ENCODE data around the gene CCDC13.

The CCDC13 gene

DNA sequence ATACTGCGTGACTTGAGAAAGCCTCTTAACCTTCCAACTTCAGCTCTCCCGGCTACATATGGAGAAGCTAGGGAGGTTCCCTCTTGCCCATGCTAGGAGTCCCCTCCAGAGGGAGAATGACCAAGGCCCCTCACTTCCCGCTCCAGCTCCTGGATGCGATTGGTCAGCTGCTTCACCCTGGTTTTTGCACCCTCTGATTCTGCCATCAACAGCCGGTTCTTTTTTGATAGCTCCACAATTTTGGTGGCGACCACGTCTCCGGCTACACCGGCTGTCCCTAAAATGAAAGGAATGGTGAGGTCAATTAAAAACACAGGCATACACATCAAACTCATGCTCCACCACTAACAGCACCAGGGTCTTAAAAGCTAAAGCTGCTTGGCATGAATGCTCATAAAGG is 20.6 kb downstream of the CCDC13 start:
- no peak for DNase-seq

DNA sequence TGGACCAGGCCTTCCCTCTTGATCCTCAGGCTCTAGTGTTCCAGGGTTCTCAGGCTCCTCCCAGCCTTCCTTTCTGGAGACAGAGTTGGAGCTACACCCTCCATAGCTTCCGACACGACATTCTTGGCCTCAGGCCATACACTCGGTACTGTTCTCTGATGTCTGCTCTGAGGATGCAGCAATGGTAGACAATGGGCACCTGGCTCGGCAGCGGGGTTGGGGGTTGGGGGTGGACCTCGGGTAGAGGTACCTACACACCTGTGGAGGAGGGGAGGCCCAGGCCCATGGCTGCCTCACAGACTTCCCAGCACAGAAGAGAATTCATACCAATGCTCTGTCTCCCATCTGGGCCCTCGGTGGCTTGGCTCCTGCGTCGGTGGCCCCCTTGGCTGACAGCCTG is 21.4 kb downstream of the CCDC13 start:
- DNase-seq: no peak

DNA sequence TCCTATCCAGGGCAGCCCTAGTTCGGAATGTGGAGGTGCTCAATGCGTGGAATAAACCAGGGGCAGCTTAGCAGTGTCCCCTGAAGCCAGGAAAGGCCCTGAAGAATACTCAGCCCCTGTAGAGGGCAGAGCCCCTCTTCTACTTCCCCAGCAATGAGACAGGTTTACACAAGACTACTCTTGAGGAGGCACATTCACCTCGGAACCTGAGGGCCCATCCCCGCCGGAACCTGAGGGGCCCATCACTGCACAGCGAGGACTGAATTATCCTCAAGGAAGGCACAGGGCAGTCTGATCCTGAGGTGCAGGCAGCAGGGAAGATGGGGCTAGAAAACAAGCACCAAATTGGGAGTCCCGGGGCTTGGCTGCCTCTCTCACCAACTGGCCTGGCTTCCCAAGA is 22.2 kb downstream of the CCDC13 start:
- DNase-seq: no peak

DNA sequence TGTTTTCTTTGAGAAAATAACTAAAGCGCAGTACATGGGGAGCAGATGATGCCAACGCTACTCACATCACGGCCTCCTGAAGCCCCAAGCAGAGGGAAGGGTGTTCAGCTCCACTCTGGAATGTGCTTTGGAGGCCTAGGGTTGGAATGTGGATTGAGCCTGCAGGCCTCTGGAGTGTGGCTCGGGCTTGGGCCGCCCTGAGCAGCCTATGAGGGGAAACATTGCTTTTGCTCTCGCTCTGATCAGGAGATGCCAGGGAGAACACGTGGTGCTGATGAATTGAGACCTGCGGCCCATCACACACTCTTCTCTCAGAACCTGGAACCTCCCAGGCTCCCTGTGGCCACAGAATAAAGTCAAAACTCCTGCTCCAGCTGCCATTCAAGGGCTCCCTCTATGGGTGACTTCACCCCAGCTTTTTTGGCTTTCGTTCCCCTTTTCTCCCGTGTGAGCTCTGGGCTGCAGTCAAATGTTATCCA is 23.3 kb downstream of the CCDC13 start:
- no peak for DNase-seq

DNA sequence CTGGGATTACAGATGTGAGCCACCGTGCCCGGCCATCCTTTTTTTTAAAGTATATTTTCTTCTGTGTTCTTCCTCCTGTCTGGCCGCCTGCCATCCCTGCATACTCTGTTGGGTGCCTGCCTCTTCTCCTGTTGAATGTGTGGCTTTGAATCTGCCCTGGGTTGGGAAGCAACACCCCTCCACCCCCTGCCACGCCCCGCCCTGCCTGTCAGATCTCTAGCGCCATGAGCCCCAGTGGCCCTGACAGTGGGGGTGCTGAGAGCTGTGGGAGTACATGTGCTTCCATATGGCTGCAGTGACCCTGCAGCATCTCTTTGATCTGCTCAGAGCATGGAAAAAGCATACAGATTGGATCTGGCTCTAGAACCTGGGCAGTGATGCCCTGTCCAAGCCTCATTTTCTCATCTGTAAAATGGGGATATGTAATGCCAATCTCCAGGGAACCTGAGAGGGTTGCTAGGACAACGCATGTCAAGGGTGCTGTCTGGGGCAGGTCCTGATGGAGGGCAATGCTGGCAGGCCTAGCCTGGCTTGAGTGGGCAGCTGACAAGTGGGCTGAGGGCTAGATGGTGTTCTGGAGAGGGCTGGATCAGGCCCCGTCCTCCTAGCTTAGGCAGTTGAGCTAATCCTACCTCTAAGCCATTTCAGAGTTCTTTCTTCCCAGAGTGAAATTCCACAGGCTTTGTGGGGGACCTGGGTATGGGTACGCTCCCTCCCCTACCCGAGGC is 23.9 kb downstream of the CCDC13 start:
- DNase-seq: no peak

DNA sequence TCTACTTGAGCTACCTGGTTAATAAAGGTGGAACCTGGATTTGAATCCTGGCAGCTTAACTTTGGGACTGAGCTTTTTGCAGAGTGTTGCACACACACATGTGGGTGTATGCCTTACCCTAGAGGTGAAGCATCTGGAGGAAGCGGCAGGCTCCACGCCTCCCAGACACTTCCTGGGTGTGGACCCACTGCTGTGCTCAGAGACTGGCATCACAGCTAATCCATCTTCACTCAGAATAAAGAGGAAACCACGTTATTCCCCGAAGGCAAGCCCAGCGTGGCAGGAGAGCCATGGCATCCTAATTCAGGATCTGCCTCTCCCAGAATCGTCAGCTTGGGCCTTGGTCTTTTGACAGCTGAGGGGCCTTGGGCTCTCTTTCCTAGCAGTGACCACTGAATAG is 25.5 kb downstream of the CCDC13 start:
- DNase-seq: no peak

DNA sequence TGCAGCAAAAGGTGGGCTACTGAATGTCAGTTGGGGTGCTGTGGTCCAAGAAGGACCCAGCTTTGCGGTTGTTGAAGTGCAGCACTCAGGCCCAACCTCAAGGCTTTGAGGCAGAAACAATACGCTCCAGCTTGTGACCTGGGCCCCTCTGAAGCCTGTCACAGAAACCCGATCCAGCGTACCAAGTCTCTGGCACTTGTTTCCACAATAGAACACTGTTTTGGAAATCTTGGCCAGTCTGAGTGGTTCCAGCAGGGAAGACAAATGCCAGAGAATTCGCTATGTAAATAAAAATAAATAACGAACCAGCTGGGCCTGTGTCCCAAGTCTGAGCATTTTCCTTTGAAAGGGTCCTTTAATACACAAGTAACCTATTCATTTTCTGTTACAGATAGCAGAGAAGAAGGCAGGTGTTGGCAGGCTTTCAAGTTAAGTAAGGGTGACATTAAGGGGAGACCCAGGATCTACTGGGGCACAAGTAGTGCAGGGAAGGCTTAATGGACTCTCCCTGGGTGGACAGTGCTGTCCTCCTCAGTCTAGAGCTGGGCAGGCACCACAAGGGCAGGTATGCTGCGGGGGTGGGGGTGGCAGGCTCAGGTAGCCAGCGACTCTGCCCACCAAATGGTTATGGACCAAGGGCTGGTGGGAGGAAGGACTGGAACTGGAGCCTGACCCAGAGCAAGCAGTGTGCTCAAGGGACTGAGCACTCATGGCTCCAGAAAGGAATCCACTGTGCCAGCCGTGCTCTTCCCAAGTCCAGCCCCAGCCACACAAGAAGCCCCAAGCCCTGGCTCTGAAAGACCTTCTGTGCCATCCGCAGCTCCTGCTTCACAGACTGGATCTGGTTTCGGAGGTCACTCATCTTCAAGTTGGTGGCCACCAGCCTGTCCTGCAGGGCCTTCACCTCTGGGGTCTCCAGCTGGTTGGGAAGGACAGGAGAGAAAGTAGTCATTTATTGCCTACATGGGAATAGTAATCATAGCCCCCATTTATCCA is 26.3 kb downstream of the CCDC13 start:
- no peak for DNase-seq

DNA sequence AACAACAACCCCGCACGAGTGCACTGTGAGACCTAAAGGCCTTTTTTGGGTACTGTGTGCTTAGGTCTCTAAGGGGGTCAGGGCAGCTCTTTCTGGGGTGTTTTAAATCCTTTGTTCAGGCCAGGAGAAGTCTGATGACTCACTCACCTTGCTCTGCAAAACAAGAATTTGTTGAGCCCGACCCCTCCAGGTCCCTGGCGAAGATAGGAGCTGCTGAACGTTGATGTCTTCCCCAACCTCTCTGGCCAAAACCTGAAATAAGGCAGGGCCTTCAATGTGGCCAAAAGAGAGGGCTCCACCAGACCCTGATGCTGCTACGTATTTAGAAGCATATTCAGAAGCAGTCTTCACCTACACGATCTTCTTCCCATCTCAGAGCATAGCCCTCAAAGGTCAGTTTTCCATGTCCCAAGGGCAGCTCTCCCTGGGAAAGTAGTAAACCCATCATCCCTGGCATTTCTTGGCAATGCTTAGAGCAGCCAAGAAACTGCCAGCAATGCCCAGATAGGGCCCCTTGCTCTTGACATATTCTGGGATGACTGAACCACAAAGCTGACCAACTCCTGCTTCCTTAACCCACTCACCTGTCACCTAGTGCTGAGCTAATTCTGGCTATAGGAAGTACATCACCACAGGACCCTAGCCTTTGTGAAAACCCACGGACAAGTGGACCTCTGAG is 27.1 kb downstream of the CCDC13 start:
- no peak for DNase-seq

DNA sequence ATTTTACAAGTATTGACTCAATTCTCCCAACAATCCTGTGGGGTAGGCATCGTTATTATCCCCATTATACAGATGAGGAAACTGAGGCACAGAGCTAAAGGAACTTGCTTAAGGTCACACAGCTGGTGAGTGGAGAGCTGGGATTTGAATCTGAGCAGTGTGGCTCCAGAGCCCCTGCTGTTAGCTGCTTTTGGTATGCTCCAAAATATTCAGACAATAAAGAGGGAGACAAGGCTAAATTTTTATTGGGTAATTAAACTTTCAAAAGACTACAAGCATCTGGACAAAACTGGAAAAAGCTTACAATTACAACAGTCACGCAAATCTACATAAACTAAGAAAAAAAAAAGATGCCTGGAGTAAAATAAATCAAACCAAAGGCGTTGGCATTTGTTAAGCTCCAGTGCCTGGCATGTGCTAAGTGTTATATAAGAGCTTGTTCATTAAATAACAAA is 27.7 kb downstream of the CCDC13 start:
- DNase-seq: no peak

DNA sequence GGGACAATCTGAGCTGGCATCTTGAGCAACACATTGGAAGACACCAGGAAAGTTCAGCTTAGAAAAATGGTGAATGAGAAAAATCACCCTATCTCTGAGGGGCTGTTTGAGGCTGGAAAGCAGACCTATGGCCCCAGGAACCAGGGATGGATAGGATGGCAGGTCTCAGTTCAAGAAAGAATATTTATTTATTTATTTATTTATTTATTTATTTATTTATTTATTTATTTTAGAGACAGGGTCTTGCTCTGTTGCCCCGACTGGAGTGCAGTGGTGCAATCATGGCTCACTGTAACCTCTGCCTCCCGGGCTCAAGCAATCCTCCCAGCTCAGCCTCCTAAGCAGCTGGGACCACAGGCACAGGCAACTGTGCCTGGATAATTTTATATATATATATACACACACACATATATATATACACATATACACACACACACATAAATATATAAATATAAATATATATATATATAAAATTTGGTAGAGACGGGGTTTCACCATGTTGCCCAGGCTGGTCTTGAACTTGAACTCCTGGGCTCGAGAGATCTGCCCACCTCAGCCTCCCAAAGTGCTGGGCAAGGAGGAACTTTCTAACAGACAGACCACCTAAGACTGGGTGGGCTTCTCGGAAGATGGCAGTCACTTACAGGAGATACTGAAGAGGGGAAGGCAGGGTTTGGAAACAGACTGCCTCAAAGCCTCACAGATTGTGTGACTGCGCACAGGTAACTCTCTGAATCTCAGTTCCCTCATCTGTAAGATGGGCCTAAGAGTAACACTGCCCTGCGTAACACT is 29.7 kb downstream of the CCDC13 start:
- DNase-seq: no peak

DNA sequence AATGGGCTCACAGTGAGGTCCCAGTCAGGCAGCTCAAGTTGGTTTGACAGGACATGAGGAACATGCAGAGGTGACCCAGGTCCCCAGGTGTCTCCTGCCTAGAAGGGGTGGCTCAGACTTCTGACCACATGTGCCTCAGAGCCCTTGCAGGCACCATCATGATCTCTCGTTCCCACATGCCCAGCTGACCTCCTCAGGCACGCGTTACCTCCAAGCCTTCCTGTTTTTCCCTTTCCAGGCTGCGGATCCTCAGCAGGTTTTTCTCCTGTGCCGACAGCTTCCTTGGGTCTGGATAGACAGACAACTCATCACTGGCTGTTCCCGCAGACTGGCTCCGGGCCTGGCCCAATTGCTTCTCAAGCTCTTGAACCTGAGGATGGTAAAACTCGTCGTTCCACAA is 30.4 kb downstream of the CCDC13 start:
- DNase-seq: no peak

DNA sequence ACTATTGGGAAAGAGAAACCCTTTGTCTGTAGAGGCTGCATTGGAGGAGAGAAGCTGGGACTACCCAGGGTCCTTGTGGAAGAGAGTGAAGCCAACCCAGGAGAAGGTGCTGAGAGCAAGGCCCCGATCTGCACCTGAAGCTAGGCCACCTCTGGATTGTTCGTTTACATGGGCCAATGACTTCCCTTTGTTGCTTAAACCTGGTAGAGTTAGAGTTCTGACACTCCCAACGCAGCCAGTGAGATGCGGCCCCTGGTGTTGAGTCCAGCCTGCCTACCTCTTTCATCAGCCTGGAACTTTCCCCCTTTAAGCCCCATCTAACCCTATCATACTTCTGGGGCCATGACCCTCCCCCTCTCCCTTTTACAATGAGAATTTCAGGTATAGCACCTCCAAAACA is 30.8 kb downstream of the CCDC13 start:
- DNase-seq: no peak

DNA sequence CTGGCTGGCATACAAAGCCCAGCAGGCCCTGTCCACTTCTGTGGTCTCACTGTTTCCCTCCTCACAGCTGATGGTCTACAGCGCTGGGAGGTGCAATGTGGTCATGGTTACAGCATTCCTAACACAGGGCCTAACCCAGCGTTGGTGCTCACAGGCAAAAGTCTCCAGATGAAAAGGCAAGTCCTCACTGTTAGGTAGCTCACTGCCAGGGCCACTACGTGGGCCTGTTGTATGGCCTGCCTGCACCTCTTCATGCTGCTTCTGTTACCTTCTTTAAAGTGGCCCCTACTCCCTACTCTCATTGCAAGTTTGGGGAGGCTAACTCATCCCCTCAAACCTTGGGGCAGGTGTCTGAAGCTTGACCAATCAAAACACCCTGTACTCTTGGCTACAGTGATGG is 31.3 kb downstream of the CCDC13 start:
- no peak for DNase-seq

DNA sequence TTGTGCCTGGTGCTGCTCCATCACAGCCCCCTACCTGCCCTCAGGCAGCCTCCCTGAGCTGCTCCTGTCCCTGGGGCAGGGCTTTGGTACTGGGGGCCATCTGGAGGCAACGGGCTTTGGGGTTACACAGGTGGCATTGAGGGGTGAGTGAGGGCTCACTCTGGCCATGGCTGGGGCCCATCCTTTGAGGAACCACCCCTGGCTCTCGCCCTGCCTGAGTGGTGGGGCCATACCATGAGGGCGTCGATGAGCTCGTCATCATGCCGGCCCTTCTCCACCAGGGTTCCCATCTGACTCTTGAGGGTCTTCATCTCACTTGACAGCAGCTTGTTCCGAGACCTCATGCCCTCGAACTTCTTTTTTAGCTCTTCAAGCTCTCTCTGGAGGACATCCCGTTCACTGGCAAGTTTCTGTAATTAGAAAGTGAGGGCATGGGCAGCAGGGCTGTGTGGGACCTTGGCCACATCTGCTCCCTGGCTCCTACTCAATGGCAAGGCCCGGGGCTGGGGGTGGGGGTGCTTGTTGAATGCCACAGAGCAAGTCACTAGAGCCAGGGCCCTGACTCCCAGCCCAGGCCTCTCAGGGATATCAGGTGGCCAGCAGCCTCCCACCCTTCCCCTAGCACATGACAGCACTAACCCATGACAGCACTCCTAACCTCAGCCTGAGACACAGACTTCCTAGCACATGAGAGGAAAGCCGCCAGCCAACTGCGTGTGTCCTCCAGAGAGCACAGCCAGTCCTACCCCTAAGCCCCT is 33.5 kb downstream of the CCDC13 start:
- DNase-seq: no peak

DNA sequence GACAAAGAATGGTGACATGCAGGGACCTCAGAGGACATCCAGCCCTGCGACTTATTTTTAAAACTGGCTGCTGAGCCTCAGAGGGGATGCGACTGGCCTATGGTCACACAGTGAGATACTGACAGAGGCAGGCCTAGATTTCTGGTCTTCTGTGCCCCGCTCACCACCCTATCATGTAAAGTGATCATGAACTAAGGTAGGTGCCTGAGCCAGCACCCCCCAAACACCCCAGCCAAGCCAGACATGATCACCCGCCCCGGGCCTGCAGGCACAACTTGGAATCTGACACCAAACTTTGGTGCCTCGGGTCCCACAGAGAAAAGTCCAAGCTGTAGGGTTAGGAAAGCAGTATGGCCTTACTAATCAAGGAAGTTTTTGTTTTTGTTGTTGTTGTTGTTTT is 36.5 kb downstream of the CCDC13 start:
- DNase-seq: no peak

DNA sequence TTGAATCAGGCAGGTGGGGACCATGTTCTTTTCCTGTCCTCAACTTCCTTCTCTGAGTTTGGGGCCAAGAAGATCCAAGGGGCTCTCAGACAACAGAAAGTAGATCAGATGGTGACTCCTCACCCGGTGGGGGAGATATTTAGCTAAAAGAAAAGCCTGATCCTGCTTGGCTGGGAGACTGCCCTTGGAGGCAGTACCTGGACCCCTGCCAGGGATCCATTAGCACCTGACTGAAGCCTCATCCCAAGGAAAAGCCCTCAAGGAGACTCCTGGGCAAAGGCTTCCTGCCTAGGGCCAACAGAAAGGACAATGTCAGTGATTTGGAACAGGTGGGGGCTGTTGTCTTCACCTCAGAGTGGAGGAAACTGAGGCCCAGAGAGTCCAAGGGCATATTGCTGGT is 37.0 kb downstream of the CCDC13 start:
- DNase-seq: no peak

DNA sequence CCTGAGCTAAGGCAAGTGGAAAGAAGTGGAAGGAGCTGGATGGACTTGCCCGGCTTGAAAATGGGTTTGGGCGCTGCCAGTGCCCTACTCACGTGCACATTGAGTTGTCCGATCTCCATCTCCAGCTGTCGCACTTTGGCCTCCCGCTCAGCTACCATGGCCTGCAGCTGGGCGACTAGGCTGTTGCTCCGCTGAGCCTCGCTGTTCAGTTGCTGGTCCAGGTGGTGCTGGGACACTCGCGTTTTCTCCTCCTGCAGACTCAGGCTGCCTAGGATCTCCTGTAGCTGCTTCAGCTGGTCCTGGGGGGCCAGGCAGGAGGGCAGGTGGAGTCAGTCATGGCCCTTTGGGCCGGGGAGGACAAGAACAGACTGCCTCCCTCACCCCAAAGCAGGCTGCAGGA is 37.4 kb downstream of the CCDC13 start:
- DNase-seq: no peak

DNA sequence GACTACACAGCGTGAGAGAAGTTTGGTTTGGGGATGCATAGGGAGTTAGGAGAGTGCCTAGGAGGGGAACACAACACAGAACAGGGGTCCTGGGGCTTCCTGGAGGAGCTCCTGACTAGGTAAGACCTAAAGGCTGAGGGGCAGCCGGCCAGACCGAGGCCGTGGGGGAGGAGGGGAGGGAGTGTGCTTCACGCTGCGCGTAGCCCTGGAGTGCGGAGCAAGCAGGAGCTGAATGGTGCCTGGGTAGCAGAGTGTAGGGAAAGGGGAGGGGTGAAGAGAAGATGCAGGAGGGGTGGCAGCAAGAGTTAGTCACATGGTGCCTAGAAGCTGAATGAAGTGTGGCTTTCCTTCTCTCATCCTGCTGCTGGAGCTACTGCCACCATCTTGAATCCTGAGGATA is 38.0 kb downstream of the CCDC13 start:
- no peak for DNase-seq

DNA sequence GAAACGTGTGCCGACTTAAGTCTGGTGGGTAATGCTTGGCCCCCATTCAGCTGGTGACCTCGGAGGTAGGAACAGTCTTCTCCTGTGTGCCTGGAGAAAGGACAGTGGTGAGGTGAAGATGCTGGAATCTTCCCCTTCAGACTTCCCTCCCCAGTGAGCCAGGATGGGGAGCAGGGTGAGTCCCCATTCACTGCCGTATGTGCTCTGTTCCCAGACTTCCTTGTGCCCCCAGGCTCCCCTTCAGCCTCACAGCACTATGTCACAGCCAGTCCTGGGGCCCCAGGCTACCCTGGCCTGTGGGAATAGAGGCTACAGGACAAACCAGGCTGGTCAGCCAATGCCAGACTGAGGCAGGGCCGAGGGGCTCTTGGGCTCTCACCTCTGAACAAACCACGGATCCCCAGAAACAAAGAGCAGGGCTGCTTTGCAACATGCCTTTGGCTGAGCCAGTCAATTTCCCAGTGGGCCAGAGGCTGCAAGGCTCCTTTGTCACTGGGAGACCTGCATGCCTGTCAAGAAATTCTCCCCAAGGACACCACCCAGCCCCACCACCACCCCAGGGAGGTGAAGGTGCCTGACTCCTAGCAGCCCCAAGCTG is 38.7 kb downstream of the CCDC13 start:
- no peak for DNase-seq

DNA sequence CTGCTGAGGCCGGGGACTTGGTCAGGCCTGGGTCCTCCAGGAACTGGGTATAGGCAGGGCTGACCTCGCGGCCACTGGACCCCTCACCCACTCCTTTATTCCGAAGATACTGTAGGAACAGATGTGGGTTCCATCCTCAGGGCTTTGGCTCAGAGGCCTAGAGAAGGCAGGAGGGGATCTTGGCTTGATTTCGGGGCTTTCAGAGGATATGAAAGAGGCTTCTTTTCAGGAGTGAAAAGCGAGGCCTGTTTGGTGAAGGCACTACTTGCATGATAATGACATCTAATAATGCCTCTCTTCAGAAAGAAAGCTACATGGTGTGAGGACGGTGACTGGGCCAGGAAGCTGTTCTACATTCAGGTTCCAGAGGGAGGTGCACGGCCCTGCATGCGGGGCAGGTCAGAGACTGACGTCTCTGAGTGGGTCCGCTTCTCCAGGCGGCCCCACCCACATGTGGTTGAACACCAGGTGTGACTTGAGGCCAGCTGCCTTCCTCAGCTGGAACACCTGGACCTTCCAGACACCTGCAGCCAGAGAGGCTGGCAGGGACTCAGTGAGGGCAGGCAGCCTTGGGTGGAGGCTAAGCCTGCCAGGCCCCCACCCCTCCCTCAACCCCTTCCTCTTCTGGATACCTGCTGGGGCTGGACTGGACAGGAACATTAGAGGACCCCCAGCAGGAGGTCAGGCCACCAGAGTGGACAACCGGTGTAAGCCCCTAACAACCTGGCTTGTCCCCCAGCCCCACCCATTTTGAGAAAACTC is 39.4 kb downstream of the CCDC13 start:
- DNase-seq: no peak

Data from NCI-H524 treated with DMSO at 0.1 percent for 48 hours (cell line).